RWPE2 (cell line): ENCODE measurements around the gene GGTA1.

ENCODE experiments used
- ATAC-seq: fragments of 200-7000 bp; cut with Tn5 transposase; 3 replicates; pipeline ENCODE4 v1.9.1; 2021; ENCODE audit warnings: low read depth
- DNase-seq: peaks from one replicate; pipeline ENCODE4 v3.0.0-alpha.2; 2020; ENCODE audit warnings: low spot score
- H3K27ac ChIP-seq: fragments of 450-650 bp; 2 replicates; pipeline ENCODE4 v1.5.1; 2017; ENCODE audit warnings: mild to moderate bottlenecking; ENCODE audit not compliant: poor library complexity, severe bottlenecking
- H3K27me3 ChIP-seq: fragments of 250-450 bp; sonication (Bioruptor Pico); 2 replicates; pipeline ENCODE4 v1.5.1; 2021; ENCODE audit warnings: mild to moderate bottlenecking, moderate library complexity; ENCODE audit not compliant: insufficient read depth, poor library complexity, severe bottlenecking
- H3K36me3 ChIP-seq: fragments of 250-450 bp; sonication (Bioruptor Pico); 2 replicates; pipeline ENCODE4 v1.5.1; 2020; ENCODE audit warnings: low read depth, mild to moderate bottlenecking, moderate library complexity
- H3K4me1 ChIP-seq: fragments of 250-450 bp; sonication (Bioruptor Pico); 2 replicates; pipeline ENCODE4 v1.5.1; 2021; ENCODE audit warnings: mild to moderate bottlenecking, moderate library complexity; ENCODE audit not compliant: insufficient read depth, poor library complexity, severe bottlenecking
- H3K4me3 ChIP-seq: fragments of 250-450 bp; sonication (Bioruptor Pico); 2 replicates; pipeline ENCODE4 v1.5.1; 2021; ENCODE audit warnings: mild to moderate bottlenecking, moderate library complexity; ENCODE audit not compliant: severe bottlenecking
- H3K9me3 ChIP-seq: fragments of 250-450 bp; sonication (Bioruptor Pico); 2 replicates; pipeline ENCODE4 v1.5.1; 2021; ENCODE audit warnings: mild to moderate bottlenecking, moderate library complexity; ENCODE audit not compliant: severe bottlenecking
- TF ChIP-seq, protein P1 (sequence below): fragments of 450-650 bp; IDR thresholded peaks from one replicate; pipeline ENCODE4 v1.5.1; 2017; ENCODE audit warnings: mild to moderate bottlenecking, moderate library complexity; ENCODE audit not compliant: poor library complexity, severe bottlenecking

GGTA1 gene

DNA sequence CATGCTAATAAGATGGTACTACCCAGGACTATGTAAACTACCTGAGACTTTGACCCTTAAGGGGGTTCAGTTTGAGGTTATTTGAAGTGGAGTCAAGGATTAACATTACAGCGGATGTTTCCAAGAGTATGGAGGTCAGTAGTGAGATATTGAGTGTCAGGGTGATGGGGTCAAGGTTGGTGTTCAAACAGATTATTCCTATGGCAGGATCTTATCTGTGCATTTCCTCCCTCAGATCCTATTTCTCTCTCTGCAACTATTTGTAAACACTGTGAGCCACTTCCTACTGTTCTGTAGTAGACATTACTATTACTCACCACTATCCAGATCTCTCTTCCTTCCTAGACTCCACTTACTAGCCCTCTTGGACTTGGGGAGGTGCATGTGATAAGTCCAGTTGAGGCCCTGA, 75.6 kb downstream of the GGTA1 start:
- H3K27me3 ChIP-seq, result no peaks in the 10 kb centered on the region
- no peaks in the 10 kb centered on the region for H3K9me3 ChIP-seq
- H3K4me1 ChIP-seq, result no peaks in the 10 kb centered on the region
- no peak overlapping the region for H3K27ac ChIP-seq
- TF ChIP-seq, protein P1, sequence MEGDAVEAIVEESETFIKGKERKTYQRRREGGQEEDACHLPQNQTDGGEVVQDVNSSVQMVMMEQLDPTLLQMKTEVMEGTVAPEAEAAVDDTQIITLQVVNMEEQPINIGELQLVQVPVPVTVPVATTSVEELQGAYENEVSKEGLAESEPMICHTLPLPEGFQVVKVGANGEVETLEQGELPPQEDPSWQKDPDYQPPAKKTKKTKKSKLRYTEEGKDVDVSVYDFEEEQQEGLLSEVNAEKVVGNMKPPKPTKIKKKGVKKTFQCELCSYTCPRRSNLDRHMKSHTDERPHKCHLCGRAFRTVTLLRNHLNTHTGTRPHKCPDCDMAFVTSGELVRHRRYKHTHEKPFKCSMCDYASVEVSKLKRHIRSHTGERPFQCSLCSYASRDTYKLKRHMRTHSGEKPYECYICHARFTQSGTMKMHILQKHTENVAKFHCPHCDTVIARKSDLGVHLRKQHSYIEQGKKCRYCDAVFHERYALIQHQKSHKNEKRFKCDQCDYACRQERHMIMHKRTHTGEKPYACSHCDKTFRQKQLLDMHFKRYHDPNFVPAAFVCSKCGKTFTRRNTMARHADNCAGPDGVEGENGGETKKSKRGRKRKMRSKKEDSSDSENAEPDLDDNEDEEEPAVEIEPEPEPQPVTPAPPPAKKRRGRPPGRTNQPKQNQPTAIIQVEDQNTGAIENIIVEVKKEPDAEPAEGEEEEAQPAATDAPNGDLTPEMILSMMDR, result no peak
- DNase-seq (no peak), ATAC-seq (no peak)
- H3K36me3 ChIP-seq, result no peaks in the 10 kb centered on the region
- no peak overlapping the region for H3K4me3 ChIP-seq

DNA sequence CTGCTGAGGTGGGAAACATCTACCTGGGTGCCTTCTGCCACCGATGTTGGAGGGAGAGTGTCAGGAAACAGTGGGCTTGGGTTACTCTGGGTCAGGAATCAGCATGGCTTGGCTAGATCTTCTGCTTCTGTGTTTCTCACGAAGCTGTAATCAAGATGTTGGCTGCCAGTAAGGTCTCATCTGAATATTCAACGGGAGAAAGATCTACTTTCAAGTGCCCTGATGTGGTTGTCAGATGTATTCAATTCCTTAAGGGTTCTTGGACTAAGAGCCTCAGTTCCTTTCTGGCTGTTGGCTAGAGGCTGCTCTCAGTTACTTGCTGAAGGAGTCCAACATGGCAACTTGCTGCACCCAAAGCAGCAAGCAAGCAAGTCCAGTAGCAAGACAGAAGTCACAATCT, 87.7 kb downstream of the GGTA1 start:
- TF ChIP-seq, protein P1, result no peak
- no peak overlapping the region for H3K4me3 ChIP-seq
- no peak for DNase-seq
- no peak for ATAC-seq
- no peak overlapping the region for H3K27ac ChIP-seq
- no peaks in the 10 kb centered on the region for H3K4me1 ChIP-seq
- H3K36me3 ChIP-seq, result no peaks in the 10 kb centered on the region
- H3K9me3 ChIP-seq, result no peaks in the 10 kb centered on the region
- H3K27me3 ChIP-seq, result no peaks in the 10 kb centered on the region

DNA sequence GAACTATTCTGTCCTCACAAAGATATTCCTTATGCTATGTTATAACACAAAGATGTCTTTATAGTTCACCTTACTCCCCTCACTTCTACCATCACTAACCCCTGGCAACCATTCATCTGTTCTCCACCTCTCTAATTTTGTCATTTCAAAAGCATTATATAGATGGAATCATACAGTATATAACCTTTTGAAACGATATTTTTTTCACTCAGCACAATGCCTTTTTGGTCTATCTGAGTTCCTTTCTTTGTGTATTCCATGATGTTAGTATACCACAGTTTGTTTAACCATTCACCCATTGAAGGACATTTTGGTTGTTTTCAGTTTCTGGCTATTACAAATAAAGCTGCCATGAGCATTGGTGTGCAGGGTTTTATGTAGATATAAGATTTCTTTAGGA, 93.7 kb downstream of the GGTA1 start:
- no peak for ATAC-seq
- Histone ChIP-seq H3K4me3 (no peak overlapping the region), H3K27ac (no peak overlapping the region), H3K27me3 (no peaks in the 10 kb centered on the region), H3K36me3 (no peaks in the 10 kb centered on the region), H3K4me1 (no peaks in the 10 kb centered on the region), H3K9me3 (no peaks in the 10 kb centered on the region)
- TF ChIP-seq, protein P1, result no peak
- no peak for DNase-seq
